Ishikawa (cell line): Measurements from ENCODE around the gene BCR.
"Not testable (repeated sequence)": the region's sequence is repeated elsewhere in the genome, so short reads cannot be mapped to it uniquely, and the experiment has no call there.

Experiments
- NFIC ChIP-seq: IDR thresholded peaks from 2 replicates; pipeline ENCODE4 v1.6.1; 2012
- RAD21 ChIP-seq: IDR thresholded peaks from 2 replicates; pipeline ENCODE4 v1.6.1; 2012; ENCODE audit warnings: low read depth
- TAF1 ChIP-seq: IDR thresholded peaks from 2 replicates; pipeline ENCODE4 v1.6.1; 2012; ENCODE audit warnings: low read depth, mild to moderate bottlenecking
- YY1 ChIP-seq: IDR thresholded peaks from 2 replicates; pipeline ENCODE4 v1.6.1; 2012; ENCODE audit warnings: low read depth

DNA sequence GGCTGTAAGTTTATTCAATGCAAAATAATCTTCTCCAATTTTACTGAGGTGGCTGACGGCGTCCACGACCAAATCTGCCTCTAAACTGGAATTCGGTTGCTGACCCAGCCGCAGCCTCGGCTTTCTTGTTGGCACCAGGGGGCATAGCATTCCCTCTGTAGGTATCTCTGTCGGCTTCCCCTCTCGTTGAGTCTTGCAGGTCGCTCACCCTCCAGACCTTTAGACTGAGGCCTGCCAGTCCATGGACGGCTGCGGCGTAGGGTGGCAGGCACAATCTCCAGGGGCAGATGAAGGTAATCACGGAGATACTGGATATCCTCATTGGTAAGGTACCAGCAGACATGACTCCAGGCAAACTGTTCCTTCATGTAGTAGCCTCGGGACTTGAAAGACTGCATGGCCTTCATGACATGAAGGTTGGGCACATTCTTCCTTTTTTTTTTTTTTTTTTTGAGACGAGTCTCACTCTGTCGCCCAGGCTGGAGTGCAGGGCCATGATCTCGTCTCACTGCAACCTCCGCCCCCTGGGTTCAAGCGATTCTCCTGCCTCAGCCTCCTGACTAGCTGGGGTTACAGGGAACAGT, 142.3 kb downstream of the BCR start:
- not testable (repeated sequence) for TF ChIP-seq NFIC, YY1, TAF1
- 0 out of 2 replicates have a peak, but pooled peaks have one; percentile 26 for TF ChIP-seq RAD21
